NCI-H2227 (cell line): Measurements from ENCODE around the gene INA.

ENCODE experiments used
- DNase-seq: peaks from one replicate; lab custom pipeline; 2025; ENCODE audit not compliant: unreplicated experiment; lab: John Stamatoyannopoulos, UW

Gene INA

GRCh38 chr10:103273041-103273441 lies 3.9 kb upstream of the INA start:
- DNase-seq = no peak

- no peak for DNase-seq
Measured at GRCh38 chr10:103276251-103276895, 565 bp upstream of the INA start.

GRCh38 chr10:103277713-103278536 lies 987 bp downstream of the INA start:
- peak; percentile 24 for DNase-seq

GRCh38 chr10:103278537-103278823 lies 1.5 kb downstream of the INA start:
- DNase-seq = no peak

GRCh38 chr10:103278862-103279298 lies 1.9 kb downstream of the INA start:
- DNase-seq = peak; percentile 49

GRCh38 chr10:103280031-103280430 lies 3.1 kb downstream of the INA start:
- DNase-seq = peak; percentile 6

- DNase-seq = no peak
Measured at GRCh38 chr10:103280506-103280905, 3.6 kb downstream of the INA start.

- peak; percentile 92 for DNase-seq
Measured at GRCh38 chr10:103281753-103282152, 4.8 kb downstream of the INA start.

GRCh38 chr10:103282961-103283360 lies 6.0 kb downstream of the INA start:
- no peak for DNase-seq

- no peak for DNase-seq
Measured at GRCh38 chr10:103284170-103284569, 7.2 kb downstream of the INA start.

- no peak for DNase-seq
Measured at GRCh38 chr10:103287992-103288391, 11.1 kb downstream of the INA start.

- DNase-seq = no peak
Measured at GRCh38 chr10:103291588-103291987, 14.7 kb downstream of the INA start.

- peak; percentile 5 for DNase-seq
Measured at GRCh38 chr10:103295374-103296015, 18.6 kb downstream of the INA start.

GRCh38 chr10:103307594-103307993 lies 30.7 kb downstream of the INA start:
- DNase-seq = no peak

- DNase-seq = no peak
Measured at GRCh38 chr10:103310197-103310596, 33.3 kb downstream of the INA start.

GRCh38 chr10:103316087-103316486 lies 39.1 kb downstream of the INA start:
- DNase-seq = no peak

- DNase-seq = no peak
Measured at GRCh38 chr10:103327906-103328305, 51.0 kb downstream of the INA start.

GRCh38 chr10:103333934-103334520 lies 57.1 kb downstream of the INA start:
- DNase-seq = no peak

GRCh38 chr10:103334567-103334966 lies 57.6 kb downstream of the INA start:
- DNase-seq = no peak

- no peak for DNase-seq
Measured at GRCh38 chr10:103336370-103336769, 59.4 kb downstream of the INA start.
